Smooth muscle cell of trachea (primary cell): ENCODE measurements around the gene OR5M3. TPM values are rescaled to one million over a fixed set of nuclear protein-coding genes. Genes with fewer than 3 reads are reported as not detected.

Experiments
- total RNA-seq: library from RNA; depleted of rRNA; stranded (reverse); fragments of >200 nt; gene quantifications from 2 replicates; pipeline ENCODE4 v1.2.1, GENCODE V29; 2014

The OR5M3 gene
- not detected in 2 replicates for total RNA-seq

GRCh38 chr11:56473252-56473651 is at the start of gene OR5M3:
TSS of gene OR5M3 (minus strand) at chr11:56473352. CDS start at chr11:56470497, 2,855 bp downstream.

GRCh38 chr11:56491270-56491669 is 18.1 kb upstream of the OR5M3 start, which contains the start of gene OR5M8:
TSS of gene OR5M8 (minus strand) at chr11:56491370. CDS start at chr11:56491370, 0 bp downstream.

Other genes with a start within 250 kb of the OR5M3 start
- gene OR5T2, start 239.1 kb downstream of the OR5M3 start, total RNA-seq, result not detected in 2 replicates
- gene OR5T3, start 221.1 kb downstream of the OR5M3 start, total RNA-seq, result not detected in 2 replicates
- gene OR5T1, start 199.2 kb downstream of the OR5M3 start, total RNA-seq, result not detected in 2 replicates
- not detected in 2 replicates for gene OR8H1, start 181.1 kb downstream of the OR5M3 start, total RNA-seq
- gene OR8K3, start 158.2 kb downstream of the OR5M3 start, total RNA-seq, result not detected in 2 replicates
- not detected in 2 replicates for gene OR8K1, start 127.3 kb downstream of the OR5M3 start, total RNA-seq
- gene OR8J1, start 119.1 kb downstream of the OR5M3 start, total RNA-seq, result not detected in 2 replicates
- not detected in 2 replicates for gene OR8U1, start 97.7 kb downstream of the OR5M3 start, total RNA-seq
- not detected in 2 replicates for gene OR5AL1, start 60.7 kb downstream of the OR5M3 start, total RNA-seq
- not detected in 2 replicates for gene OR5M8, start 18.0 kb upstream of the OR5M3 start, total RNA-seq
- gene OR5M11, start 69.9 kb upstream of the OR5M3 start, total RNA-seq, result not detected in 2 replicates
- not detected in 2 replicates for gene OR5M10, start 104.4 kb upstream of the OR5M3 start, total RNA-seq
- gene OR5M1, start 141.5 kb upstream of the OR5M3 start, total RNA-seq, result not detected in 2 replicates
- gene OR5AP2, start 169.1 kb upstream of the OR5M3 start, total RNA-seq, result not detected in 2 replicates
- gene OR5AR1, start 190.3 kb upstream of the OR5M3 start, total RNA-seq, result not detected in 2 replicates
- gene OR9G1, start 225.7 kb upstream of the OR5M3 start, total RNA-seq, result not detected in 2 replicates